HG02852 (cell line): Measurements from ENCODE around the gene FAM53B.

ENCODE experiments used
- ATAC-seq: cut with Tn5 transposase; IDR thresholded peaks from one replicate; pipeline ENCODE4 v1.9.1; 2021; ENCODE audit warnings: mild to moderate bottlenecking, moderate library complexity; ENCODE audit not compliant: unreplicated experiment

FAM53B gene

DNA sequence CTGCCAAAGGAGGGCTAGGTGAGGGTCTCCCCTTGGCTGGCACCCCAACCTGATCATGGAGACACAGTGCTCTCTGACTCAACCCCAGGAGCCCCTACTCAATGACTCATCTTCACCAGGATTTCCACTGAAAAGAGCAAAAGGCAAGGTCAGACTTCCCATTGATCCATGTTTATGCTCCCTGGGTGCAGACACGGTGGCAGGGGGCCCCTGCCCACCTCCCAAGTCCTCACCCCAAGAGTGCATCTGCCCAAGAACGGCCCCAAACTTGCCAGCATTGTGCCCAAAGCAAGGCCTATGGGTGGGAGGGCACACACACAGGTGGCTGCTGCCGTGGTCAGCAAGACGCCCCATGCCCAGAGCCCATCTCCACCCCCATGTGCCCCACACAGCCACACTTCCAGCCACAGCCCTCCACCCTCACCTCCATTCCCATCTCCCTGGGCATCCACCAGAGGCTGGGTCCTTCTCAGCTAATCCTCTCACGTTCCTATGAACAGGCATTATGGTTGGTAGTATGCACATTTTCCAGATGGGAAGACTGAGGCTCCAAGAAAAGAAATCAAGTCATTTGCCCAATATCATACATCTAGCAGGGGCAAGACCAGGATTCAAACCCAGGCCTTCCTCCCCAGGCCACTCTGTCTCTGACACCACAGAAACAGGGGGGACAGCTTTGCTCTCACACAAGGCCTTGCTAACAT, 31.3 kb downstream of the FAM53B start:
- no peak for ATAC-seq

DNA sequence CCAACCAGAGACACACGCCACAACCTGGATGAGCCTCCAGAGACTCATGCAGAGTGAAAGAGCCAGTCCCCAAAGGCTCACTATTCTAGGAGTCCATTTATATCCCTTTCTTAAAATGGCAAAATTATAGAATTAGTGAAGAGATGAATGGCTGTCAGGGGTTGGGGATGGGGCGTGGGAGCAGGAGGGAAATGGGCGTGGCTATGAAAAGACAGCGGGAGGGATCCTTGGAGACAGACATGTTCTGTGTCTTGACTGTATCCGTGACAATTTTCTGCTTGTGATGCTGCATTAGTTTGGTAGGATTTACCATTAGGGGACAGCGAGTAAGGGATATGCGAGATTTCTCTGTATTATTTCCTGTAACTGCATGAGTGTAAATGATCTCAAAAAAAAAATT, 33.0 kb downstream of the FAM53B start:
- no peak for ATAC-seq

DNA sequence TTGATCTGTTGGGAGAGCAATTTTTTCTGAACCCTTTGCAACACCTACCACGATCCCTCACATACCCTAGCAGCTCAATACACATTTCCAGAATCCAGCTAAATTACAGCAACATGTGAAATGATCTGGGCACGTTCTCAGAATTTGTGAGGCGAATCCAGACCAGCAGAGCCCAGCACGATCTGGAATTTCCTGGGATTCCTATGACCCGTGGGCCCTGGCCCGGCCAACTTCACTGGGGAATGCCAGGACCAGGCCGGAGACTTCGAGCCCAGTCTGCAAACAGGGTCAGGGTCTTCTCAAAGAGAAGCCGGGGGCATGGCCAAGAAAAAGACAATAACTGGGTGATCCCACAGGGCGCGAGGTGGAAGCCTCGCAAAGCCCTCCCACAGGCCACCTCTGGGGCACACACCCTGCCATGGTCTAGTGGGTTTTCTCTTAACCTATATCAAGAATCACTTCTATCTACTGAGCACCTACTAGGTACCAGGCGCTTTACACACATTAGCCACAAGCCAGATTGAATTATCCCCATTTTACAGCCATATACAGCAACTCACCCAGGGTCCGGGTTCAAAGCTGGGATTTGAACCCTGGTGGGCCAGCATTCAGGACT, 33.8 kb downstream of the FAM53B start:
- no peak for ATAC-seq

DNA sequence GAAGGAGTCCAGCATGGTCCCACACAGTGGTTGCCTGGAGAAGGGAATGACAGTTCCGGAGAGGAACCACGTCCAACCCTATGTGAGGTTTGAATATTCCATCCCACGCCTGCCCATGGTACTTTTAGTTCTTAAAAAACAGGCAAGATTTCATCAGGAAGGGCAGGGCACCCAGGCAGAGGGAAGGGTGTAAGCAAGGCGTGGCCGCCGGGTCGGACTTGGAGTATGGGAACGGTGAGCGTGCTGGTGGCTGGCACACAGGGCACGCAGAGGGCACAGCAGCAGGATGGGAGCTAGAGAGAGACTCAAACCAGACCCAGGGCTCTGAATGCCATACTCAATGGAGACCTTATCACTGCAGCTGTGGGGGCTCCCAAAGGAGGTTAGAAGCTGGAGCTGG, 34.3 kb downstream of the FAM53B start:
- no peak for ATAC-seq

DNA sequence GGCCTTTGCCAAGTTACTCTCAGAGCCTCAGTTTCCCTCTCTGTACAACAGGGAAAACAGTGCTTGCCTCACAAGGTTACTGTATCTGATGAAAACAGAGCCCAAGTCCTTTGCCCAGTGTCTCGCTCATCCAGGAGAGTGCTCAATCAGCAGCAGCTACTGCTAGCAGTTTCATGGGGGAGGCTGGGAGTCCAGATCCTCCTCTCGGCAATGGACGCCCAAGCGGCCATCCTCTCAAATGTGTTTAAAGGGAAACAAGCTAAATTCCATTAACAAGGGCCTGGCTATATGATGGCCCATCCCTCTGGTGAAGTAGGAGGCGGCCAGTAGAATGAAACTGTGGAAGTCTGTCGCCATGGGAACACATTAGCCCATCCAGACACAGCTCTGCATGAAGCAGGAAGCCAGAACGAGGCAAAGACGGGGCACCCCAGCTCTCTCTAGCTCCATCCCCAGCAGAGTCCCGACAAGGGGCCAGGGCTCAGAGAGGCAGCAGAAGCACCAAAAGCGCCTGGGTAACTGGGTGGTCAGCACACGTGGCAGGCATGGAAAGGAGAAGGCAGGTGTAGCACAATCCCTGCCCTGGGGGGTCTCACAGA, 35.2 kb downstream of the FAM53B start:
- ATAC-seq, result no peak

DNA sequence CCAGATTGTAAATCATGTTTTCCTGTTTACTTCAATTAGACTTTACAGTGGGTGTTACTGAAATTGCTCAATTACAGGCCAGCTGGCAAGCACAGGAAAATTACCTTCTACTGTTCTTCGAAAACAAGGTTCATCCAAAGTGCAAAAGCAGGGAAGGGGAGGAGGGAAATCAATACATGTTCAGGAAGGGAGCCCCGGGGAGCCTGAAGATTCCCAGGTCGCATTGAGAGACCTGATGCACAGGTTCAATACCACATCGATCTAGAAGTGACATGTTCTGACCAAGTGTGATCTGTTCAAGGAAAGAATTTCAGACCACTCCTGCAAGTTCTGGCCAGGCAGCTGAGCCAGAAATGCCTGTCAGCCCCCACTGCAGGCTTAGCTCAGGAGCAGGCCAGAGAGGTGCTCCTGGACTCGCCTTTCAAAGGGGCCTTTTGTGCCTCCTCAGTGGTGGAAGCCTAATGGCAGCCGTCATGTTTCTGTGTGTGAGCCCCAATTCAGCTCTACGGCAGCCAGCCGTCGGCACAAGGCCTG, 35.9 kb downstream of the FAM53B start:
- ATAC-seq, result no peak

DNA sequence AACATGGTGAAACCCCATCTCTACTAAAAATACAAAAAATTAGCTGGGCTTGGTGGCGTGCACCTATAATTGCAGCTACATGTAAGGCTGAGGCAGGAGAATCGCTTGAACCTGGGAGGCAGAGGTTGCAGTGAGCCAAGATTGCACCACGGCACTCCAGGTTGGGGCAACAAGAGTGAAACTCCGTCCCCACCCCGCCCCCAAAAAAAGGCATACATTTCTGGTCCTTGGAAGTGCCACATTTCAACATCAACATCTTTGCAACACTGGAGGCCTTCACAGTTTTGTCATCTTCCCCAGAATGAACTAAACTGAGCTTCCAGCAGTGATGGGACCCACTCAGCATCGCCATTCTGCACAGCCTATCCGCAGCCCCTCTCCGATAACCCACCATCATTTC, 36.6 kb downstream of the FAM53B start:
- no peak for ATAC-seq

DNA sequence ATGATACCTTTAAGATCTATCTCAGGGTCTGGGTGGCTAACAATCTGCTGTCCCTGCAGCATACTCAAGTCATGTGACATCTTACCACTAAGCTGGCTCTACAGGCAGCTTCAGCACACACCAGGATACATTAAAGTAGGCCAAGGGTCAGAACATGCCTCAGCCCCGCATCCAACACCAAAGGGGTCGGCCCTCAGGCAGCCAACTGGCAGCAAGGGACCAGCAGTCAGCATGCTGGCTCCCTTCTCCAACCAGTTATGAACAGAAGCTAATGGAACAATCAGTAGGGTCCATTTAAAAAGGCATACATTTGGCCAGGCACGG, 37.1 kb downstream of the FAM53B start:
- ATAC-seq, result no peak

DNA sequence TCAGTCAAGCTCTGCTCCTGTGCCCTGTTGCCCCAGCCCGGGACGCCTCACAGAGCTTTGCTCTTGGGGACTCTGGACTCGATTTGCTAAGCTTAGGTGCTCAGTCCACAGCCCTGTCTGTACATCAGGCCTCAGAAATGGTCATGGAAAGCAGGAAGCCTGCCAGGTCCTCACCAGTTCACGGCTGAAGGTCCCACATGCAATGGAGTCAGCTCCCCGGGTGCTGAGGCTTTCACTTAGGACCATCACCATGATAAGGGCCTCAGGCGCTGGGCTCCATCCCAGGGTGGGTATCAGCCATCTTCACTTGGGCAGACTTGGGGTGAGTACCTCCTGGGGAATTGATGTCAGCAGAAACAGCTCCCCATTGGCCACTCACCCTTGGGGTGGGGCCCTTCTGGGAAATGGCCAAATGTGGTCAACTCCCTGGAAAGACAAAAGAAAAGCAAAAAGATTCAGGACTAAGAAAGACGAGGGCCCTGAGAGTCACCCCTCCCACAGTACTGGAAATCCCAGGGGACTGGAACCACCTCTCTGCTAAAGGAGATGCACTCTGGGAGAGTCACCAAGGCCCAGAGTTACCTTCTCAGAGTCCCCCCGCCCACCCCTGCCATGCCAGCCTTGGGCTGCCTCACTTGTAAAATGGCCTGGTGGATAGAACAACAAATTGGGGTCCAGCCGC, 37.6 kb downstream of the FAM53B start:
- ATAC-seq, result no peak

DNA sequence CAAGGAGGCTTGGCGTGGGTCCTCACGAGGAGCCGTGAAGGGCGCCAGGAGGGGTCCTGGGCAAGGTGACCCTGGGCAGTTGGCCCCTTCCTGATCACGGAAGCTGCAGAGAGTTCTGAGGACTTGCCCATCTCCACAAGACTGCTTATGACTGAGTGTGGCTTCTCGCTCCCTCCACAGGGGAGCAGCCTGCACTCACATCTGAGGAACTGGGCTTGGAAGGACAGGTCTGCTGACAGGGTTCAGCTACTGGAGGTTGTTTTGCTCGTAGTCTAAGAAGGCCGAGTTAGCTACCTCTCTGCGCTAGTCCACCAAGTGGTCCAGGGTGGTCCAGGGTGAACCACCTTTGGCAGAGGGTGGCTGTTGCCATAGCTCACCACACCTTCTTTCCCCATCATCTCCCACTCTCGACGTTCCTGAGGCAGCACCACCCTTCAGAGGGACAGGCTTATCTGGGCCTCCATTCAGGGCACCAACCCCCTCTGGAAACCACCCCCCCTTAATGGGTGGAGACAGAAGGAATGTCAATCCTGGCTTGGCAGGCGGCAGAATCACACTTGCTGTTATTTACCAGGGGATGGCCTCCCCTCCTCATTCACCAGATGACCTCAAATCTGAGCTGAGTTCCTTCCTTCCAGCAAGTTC, 38.2 kb downstream of the FAM53B start:
- ATAC-seq, result no peak

DNA sequence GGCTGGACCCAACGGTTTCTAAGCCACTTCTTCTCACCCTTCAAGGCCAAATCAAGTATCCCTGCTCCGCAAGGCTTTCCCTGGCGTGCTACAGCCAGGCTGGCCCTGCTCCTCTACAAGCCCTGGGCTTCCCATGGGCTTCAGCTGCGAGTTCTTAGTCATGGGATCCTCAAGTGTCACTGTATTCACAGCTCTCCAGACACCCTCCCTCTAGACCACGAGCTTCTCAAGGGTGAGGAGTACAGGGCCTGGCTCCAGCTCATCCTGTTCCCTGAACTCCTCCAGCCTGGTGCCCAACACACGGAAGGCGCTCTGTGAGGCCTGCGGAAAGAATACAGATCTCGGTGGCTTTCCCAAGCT, 38.8 kb downstream of the FAM53B start:
- no peak for ATAC-seq

DNA sequence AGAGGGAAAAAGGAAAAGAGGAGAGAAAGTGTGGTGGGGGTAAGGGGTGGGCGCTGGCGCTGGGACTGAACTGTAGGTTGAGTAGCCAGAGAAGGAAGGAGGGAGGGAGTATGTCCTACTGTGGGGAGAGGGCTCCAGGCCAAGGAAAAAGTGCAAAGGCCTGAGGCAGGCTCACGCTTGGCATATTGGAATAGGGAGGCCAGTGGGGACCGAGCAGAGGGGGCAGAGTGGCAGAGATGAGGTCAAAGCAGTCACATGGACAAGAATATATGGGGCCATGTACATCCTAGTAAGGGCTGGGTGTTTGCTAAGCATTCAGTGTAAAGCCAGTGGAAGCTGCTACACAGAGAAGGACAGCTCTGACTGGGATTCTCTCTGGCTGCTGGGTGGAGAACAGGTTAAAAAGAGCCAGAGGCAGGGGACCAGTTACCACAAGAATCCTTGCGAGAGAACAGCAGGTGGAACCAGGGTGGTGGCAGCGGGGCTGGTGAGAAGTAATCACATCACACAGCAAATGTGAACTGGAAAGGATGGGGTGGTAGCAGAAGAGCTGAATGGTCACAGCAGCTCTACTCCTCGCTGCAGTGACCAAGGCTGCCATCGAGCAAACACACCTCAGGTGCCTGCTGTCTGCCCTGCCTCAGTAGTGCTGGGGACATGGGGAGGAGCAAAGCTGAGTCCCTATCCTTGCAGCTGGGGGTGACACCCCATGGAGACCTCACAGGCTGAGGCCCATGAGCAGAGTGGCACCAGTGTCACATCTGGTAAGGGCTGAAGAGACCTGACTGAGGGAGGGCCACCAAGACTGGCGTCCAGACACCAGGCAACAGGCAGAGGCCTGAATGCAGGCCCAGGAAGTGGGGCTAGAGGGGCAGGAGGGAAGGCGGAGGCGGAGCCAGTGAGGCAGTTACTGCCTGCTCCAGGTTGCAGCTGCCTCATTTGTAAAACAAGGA, 39.5 kb downstream of the FAM53B start:
- no peak for ATAC-seq

DNA sequence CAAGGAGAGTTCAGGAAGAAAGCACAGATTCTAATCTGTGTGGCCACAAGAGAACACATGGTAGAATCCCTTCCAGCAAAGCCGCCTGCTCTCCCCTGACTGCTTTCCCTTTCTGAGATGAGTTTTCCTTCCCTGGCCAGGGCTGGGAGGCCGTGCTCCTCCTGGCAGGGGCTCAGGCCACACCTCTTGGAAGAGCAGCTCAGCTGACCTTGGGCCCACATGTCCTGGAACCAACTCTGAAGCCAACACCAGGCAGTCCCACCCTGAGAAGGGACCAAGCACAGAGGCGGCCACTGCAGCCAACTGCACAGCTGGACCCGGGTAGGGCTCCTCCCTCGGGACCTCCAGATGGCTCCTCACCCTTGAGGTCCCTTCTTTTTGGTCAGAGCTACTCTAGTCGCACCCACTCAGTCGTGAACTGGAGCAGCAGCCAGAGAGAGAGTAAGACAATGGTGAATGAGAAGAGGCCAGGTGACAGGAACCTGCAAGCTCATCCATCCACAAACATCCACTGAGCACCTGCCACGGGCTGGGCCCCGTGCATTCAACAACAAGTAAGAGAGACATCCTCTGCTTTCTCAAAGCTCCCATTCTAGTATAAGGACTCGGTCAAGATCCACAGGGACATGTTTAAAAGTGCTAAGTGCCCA, 40.3 kb downstream of the FAM53B start:
- ATAC-seq, result no peak

DNA sequence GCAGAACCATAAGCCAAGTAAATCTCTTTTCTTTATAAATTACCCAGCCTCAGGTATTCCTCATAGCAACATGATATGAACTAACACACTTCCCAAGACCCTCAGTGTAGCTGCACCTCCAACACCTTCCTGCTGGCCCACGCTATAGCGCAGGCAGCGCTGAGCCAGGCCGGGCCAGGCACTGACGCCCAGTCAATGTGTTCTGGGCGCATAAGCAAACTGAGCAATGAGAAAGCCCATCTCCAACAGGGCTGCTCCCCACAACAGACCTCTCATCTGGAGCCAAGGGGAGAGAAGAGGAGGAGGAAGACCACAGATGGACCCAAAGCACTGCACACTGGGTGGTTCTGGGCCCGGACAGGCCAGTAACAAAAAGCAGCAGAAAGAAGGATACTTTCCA, 40.8 kb downstream of the FAM53B start:
- no peak for ATAC-seq

DNA sequence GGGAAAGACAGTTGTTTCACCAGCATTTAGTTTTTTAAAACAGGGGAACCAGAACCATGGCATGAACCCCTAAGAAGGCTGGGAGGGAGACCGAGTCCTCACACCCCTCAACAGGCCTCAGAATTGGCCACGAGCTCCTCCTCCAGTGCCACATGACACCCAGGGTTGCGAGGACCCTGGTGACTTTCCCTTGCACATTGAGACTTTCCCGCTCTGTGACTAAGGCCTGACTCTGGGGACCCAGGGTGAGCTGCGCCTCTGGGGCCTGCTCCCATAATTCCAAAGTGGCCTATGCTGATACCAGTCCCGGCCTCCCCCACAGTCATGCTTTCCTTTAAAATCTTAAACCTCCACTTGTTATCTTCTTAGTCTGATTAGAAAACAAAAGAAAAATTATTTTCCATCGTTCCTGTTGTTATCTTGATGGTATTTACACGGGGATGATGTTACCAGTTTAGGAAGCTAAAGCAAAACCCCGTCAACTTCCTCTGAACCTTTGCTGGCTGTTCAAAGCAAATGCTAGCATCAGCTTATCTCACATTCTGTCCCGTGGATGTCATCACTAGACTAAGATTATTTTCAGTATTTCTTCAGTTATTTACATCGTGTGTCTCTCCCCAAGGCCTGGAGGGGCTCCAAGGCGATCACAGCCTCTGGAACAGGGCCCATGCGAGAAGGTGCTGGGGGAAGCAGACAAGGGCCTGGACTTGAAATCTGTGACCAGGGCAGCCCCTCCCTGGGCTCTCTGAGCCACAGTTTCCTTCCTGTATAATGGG, 42.1 kb downstream of the FAM53B start:
- no peak for ATAC-seq

DNA sequence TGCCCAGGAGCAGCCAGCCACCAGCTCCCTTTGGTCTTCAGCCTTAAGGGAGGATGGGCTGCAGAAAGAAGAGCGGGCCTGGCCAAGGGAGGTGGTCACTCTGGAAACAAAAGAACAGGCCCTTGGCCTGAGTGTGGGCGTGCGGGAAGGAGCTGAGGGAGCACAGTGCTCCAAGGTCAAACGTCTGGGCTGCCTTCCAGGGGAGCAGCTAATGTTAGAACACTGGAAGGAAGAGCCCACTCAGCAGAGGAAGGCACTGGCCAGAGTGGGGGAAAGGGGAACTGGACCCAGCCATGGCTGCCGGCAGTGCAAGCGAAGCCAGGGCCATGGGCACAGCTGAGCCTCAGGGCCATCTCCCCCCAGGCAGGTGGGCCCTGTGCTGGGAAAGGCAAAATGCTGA, 42.7 kb downstream of the FAM53B start:
- no peak for ATAC-seq

DNA sequence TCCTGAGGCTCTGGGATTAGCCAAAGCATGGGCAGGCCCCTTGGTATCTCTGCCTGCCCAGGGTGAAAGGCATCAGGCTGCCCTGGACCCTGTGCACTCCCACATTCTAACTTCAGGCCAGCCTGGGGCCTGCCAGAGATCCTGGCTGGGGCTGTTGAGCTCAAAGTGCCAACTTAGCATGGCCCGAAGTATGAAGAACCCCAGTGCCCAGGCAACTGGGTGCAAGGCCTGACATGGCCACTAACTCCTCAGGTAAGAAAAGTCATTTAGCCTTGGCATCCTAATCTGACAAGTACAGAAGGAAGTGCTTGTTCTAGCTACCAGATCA, 43.2 kb downstream of the FAM53B start:
- ATAC-seq, result no peak

DNA sequence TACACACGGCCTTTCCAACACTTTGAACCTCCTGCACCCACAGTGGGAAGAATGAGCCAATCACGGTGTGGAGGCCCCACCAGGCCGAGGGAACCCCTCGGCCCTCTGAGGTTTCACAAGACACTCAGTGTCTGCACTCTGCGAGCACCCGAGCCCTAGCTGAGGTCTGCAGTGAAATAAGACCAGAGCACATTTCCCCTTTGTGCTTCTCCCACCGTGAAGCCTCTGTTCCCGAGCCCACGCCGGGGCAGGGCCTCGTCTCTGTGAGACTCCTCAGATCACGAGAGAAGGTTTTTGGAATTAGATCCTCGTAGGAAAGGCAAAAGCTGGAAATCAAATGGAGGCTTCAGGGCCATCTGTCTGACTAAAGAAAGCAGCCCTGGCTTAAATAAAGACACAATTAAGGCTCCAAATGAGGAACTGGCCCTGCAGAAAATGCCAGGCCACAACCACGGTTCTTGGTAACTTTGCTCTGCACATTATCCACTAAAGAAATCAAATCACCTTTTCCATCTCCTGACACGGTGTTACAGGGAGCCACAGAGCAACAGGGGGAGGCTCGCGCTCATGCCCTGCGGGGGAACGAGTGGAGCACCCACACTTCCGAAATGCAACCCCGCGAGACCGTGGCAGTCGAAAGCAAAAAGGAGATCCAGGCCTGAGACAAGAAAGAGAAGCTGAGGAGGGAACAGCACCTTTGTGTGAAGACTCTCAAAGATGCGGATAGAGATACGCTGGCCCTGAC, 43.7 kb downstream of the FAM53B start:
- no peak for ATAC-seq
